ENCODE measurements around the gene KCNAB1.

DNA sequence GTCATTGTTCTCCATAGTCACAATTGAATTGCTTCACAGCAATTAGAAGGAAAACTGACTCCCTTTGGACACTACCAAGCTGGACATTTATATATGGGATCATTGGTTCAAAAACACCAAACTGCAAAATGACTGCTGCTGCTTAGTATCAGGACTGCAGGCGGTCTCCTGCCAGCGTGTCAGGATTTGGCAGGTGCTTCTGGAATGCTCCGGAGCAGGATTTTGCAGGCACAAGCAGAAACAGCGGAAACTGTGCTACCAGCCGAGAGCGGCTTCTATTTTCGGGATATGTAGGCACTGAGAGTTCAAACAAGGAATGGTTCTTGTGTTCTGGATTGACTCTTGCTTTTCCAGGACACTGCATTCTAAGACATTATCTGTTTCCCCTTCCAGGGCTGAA lies 339.1 kb downstream of the KCNAB1 start:
- TF ChIP-seq, protein P1, sequence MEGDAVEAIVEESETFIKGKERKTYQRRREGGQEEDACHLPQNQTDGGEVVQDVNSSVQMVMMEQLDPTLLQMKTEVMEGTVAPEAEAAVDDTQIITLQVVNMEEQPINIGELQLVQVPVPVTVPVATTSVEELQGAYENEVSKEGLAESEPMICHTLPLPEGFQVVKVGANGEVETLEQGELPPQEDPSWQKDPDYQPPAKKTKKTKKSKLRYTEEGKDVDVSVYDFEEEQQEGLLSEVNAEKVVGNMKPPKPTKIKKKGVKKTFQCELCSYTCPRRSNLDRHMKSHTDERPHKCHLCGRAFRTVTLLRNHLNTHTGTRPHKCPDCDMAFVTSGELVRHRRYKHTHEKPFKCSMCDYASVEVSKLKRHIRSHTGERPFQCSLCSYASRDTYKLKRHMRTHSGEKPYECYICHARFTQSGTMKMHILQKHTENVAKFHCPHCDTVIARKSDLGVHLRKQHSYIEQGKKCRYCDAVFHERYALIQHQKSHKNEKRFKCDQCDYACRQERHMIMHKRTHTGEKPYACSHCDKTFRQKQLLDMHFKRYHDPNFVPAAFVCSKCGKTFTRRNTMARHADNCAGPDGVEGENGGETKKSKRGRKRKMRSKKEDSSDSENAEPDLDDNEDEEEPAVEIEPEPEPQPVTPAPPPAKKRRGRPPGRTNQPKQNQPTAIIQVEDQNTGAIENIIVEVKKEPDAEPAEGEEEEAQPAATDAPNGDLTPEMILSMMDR (IDR thresholded peaks at IDR 0.05), result no peak
- TF ChIP-seq POLR2A (IDR thresholded peaks at IDR 0.05), result no peak
- TF ChIP-seq EP300 (IDR thresholded peaks at IDR 0.05), result no peak

Measured in tibial nerve (tissue), 4 donors.